HG02642 (cell line): ENCODE data around the gene CDH20.

Experiments
- ATAC-seq: cut with Tn5 transposase; IDR thresholded peaks from one replicate; pipeline ENCODE4 v1.9.1; 2021; ENCODE audit warnings: mild to moderate bottlenecking; ENCODE audit not compliant: unreplicated experiment, poor library complexity

The CDH20 gene

DNA sequence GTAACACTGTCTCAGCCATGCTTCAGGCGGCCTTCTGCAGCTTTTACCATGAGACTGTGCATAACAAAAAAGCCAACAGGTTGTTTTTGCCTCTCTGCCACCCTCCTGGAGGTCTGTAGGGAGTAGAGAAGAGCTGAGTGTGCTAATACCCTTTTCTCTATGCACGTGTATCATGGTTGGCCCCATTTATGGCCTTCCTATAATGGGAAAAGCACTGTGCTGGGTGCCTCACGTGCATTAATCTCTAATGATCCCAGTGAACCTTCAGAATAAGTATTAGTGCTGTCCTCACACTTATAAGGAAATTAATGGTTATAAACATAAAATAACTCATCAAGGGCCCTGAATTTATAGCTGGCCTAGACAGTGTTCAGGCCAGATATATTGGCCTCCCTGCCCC is 164.2 kb downstream of the CDH20 start:
- no peak for ATAC-seq

DNA sequence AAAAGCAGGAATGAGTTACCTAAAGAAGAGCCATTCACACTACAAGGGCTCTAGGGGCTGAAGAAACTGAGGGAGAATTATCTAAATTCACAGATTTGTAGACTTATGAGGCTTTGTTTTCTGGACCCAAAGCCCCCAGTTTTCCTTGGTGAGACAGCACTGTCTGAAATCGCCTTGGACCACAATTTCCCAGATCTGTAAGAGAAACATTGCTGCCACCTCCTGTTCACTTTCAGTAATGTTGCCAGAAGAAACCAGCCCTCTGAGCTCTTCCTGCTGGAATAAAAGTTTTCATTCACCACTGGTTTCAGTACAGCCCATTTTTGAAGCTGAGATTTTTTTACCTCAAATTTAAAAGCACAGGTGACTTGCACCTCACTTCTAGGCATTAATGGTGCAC is 169.2 kb downstream of the CDH20 start:
- ATAC-seq = peak; percentile 64

DNA sequence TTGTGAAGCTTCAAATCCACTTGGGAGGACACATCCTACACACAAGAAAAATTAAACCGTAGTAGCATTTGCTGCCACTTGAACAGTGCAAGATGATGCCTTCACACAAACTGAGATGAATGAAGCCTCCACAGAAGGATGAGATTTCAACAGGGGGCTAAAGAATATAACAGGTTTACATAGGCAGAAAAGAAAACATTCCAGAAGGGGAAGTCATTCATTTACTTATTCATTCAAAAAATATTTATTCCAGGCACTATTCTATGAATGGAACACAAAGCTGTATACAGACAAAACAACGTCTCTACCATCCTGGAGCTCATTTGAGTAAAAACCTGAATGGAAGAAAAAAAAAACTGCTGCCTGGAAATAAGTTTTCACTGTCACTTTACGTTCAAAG is 170.5 kb downstream of the CDH20 start:
- no peak for ATAC-seq

DNA sequence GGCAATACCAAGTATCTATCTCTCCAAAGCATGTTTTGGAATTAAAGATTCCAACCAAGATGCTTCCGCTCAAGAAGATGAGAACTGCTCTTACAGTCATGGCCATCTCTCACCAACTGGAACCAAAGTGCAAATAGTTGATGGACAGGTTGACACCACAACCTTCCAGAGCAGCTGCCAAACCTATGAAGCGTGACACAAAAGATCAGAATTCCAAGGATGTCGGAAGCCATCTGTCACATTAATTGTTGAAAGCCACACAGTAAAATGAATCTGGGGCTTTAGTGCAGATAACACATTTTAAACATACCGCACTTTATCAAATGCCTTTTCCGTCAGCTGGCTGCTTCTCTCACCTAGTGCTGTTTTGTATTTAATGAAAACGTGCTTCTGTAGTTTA is 195.7 kb downstream of the CDH20 start:
- ATAC-seq = no peak

DNA sequence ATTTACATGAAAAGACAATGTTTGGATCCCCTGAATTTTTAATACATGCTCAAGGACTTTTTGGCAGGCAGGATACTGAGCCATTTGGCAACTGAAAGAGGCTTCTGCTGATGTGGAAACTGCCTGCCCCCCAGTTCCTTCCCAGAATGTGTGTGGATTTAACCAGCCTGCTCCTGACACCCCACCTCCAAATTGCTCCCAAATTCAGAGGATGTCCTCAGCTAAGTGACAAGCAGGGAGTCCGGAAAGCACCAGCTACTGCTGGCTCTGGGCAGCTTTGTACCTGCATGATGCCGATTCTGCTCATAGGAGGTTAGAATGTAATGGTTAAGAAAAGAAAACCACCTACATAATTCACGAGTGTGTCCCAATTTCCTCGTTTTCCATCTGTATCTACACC is 197.5 kb downstream of the CDH20 start:
- no peak for ATAC-seq

DNA sequence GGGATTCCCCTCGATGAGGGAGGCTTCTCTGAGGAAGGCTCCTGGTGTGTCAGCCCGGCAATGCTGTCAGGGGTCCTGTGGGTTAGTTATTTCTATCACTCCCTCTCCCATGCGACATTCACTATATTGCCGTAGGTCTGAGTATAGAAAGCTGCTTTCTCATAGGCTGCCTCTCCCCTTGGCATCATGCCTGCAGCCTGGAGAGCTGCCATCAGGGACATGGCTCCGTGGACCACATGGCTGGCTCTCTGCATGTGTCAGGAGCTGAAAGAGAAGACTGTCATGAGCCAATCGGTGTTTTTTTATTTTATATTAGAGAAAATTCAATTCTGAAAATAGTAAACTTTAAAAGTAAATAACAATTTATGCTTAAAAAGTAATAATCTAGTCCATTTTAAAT is 198.0 kb downstream of the CDH20 start:
- ATAC-seq = no peak

DNA sequence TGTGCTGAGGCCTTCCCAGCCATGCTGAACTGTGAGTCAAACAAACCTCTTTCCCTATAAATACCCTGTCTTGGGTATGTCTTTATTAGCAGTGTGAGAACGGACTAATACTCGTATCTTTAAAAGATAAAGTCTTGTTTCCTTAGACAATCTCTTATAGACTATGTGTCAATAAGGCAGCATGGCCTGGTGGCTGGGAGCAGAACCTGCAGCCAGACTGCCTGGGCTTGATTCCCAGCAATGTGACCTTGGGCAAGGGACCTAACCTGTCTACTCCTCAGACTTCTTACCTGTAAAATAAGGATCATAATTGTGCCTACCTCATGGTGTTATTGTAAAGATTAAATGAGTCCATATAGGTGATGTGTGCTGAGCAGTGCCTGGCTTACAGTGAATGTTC is 198.7 kb downstream of the CDH20 start:
- no peak for ATAC-seq

DNA sequence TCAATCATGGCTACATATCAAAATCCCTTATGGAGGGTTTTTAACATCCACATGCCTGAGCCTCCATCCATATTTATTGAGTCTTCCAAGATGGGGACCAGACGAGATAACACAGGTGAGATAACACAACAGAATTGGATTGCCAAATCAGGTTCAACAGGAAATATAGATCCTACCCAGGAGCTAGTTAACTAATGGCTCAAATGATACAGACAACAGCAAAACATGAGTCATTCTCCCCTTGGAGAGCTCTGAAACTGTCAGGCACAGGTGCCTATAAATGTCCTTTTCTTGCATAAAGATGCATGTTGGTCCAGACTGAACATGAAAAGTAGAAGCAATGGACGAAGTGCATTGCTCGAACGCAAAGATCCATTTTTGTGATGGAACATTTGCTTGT is 202.2 kb downstream of the CDH20 start:
- no peak for ATAC-seq

DNA sequence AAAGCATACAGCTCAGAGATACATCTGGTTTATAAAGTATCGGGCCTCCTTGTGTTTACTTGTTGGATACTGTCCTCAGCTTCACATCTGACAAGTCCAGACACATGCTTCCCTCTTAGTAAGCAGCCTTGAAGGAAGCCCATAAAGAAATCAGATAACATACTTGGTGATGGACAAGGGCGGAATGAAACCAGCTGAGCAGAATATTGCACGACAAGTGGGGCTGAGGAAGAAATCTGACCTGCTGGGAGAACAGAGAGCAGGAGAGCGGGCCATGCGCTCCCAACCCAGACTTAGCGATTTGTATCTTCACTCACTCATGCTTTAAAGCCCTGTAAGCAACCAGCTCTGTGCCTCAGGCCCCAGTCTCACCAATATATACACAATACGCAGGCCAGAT is 208.4 kb downstream of the CDH20 start:
- ATAC-seq = no peak

DNA sequence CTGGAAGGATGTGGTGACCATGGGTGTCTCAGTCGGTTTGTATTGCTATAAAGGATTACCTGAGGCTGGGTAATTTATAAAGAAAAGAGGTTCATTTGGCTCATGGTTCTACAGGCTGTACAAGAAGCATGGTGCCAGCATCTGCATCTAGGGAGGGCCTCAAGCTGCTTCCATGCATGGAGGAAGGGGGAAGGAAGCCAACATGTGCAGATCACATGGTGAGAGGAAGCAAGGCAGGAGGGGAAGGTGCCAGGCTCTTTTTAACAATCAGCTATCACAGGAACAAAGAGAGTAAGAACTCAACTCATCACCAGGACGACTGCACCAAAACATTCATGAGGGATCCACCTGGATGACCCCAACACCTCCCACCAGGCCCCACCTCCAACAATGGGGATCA is 209.4 kb downstream of the CDH20 start:
- ATAC-seq = no peak

DNA sequence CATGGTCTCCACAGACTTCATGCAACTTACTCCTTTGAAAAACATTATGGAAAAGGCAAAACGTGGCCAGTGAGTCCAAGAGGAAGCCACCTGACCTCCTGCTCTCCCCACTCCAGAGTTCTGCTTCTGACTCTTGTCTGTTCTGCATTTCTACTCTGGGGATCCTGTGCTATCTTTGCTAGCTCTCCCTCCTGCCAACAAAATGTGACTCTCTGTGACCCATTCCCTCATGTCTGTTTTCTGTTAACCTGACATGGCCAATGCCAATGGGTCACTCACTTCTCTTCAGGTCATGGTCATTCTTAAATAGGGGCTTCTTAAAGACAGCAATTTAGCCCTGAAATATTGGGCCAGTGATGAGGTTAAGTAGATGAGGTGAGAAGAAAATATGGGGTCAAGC is 210.3 kb downstream of the CDH20 start:
- ATAC-seq = no peak

DNA sequence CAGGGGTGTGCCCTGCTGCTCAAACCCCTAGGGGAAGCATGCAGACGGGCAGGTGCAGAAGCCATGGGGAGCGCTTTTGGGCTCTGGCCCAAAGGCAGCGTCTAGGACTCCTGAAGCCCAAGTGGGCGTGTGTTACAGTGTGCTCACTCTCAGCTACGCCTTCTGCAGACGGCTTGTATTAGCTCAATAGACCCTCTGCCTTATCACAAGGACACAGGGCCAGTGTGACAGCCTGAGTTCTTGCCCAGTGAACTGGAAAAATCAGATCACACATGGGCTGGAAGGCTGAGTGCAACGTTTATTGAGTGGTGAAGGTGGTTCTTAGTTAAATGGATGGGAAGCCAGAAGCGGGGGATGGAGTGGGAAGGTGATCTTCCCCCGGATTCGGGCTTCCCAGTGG is 210.9 kb downstream of the CDH20 start:
- ATAC-seq = no peak

DNA sequence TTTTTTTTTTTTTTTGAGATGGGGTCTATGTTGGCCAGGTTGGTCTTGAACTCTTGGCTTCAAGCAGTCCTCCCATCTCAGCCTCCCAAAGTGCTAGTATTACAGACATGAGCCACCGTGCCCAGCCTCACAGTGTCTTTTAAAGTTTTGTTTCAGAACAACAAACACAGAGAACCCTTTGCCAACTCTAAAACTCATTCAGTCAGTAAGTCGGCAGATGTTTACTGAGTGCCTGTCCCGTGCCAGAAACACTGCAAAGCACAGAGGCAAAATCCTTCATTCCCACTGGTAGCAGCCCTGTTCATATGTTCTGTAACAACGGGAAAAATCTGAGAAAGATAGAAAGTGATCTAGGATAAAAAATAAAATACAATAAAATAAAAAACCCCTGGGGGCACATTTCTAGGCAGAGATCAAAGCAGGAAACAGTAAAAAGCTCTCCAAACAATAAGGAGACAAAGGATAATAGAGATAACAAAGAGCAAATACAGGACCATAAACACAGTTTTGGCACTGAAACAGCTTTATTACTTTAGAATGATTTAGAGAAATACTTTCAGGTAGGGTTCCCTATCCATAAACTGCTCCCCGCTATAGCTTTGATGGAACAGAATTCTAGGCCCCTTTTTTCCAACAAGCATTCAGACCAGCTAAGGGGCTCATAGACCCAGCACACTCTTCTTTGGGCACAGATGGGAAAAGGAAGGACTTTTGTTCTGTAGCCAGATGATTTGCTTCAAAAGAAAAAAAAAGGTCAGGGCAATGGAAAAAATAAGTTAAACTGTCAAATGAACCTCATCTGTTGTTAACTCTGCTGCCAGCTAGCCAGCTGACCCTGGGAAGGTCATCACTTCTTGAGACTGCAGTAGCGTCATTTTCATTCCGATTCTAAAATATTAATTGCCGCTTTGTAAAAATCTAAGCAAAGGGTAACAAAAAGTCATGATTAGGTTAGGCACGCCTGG is 212.3 kb downstream of the CDH20 start:
- no peak for ATAC-seq

DNA sequence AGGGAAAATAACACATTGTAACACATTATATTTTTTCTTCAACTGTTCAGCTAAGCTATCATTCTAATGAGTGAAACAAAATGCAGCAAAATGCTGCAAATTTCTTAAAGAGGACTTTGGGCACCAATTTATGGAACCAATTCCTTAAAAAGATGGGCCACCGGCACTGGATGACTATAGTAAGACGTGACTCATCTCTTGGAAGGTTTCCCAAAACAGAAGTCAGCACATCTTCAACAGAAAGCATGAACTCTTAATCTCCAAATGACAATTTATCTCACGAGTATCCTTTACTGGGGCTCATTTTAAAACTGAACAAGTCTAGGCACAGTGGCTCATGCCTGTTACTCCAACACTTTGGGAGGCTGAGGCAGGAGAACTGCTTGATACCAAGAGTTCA is 213.4 kb downstream of the CDH20 start:
- no peak for ATAC-seq

DNA sequence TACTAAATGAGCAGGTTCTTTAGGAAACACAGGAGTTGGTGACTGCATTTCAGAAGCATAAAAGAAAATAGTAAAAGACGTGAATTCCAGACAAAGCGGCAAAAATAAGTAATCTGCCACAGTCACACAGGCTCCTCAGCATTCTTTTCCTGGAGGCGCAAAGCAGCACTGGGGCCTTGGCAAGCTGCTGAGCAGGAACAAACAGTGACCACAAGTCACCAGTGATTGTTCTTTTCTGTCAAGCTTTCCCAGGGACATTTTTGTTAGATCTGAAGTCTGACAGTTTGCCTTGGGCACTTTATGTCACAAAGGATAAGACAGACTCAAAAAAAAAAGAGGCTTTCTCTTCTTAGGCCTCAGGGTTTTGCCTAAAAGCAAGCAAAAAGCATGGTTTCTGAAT is 216.2 kb downstream of the CDH20 start:
- ATAC-seq = no peak

DNA sequence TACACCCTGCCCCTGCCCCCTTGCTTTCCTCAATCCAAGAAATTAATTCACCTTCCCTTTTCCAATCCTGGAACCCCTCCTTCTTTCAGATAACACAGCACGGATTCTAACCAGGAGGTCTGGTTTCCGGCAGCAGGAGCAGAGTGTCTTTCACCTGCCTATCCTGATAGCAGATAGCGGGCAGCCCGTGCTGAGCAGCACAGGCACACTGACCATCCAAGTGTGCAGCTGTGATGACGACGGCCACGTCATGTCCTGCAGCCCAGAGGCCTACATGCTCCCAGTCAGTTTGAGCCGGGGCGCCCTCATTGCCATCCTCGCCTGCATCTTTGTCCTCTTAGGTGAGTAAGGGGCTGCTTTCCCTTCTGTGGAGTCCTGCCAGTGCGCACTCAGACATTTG is 216.7 kb downstream of the CDH20 start:
- no peak for ATAC-seq

DNA sequence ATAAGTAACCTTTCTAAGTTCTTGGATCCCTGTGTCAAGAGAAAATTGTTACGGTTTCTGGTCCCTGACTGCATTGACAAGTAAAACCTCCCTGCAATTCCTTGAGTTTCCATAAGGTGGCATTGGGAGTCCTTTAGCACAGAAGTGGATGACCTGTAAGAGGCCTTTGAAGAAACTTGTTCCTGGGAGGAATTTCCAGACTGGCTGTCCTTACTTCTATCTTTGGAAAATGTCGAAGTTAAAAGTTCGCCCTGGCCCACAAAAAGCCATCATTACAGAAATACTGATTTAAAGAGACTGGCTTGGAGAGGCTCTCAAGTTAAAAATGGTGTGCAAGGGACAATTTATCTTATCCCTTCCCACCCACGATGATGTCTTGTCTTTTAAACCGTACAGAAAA is 218.4 kb downstream of the CDH20 start:
- peak; percentile 65 for ATAC-seq

DNA sequence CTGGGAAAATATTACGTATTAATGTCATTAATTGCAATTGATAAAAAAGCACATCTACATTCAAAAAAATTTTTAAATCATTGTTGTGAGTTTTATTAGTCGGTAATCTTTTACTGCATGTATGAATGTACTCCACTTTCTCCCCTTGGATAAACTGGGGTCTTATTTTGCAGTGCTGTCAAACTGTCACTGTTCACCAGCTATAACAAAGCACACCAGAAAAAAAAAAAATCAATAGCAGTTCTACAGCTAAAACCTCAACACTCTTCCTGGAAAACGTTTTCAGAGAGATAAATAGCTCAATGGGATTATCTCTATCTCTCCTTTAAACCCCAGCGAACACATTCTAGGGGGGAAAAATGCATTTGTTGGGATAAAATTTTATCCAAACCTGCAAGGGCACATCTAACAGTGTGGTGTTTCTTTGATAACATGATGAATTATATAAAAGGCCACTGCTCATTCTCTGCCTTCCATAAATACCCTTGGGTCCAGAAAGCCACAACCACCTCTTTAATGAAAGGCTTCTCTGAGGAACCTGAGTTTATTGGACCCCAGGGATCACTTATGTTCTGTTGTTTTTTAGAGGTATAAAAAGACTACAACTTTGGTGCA is 219.9 kb downstream of the CDH20 start:
- ATAC-seq = no peak

DNA sequence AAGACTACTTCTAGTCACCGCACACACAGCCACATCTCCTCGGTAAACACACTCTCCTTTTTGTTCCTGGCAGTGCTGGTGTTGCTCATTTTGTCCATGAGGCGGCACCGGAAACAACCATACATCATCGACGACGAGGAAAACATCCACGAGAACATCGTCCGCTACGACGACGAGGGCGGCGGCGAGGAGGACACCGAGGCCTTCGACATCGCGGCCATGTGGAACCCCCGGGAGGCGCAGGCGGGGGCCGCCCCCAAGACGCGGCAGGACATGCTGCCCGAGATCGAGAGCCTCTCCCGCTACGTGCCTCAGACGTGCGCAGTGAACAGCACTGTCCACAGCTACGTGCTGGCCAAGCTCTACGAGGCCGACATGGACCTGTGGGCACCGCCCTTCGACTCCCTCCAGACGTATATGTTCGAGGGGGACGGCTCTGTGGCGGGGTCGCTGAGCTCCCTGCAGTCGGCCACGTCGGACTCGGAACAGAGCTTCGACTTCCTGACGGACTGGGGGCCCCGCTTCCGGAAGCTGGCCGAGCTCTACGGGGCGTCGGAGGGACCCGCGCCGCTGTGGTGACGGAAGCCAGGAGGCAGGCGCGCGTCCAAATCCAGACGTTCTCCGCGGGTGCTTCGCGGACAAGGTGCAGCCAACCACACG is 221.0 kb downstream of the CDH20 start:
- ATAC-seq = peak; percentile 64

DNA sequence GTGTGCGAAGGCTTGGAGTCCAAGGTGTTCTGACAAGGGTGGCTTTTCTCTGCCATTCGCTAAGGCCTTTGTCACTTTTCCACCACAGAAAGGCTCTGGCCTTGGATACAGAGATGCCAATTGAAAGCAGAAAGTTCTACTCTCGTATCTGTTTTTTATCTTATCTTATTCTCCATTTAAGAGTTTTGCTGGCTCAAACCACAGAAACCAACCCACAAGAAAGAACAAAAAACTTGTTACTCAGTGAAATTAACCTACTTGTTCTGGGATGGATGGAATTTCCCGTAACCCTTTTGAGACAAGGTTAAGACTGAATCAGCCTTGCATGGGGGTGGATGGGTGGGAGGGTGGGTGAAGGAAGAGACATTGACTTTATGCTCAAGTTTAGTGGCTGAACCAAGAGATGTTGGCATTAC is 221.7 kb downstream of the CDH20 start:
- ATAC-seq = no peak

DNA sequence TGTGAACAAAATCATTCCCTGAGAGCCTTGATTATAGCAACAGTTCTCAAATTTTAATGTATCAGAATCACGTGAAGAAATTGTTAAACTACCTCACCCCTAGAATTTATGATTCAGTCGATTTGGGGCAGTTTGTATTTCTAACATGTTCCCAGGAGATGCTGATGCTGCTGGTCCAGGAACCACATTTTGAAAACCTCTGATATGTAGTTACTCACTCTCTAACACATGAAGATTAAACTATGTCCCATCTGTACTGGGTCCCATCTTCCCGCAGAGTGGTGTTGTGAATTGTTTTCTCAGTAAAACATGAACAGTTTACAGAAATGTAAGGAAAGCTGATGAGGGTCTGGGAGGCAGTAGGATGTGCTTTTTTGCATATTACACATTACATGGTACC is 223.1 kb downstream of the CDH20 start:
- ATAC-seq = no peak
